ENCODE results near the gene ATP5F1C.

ATP5F1C gene

DNA sequence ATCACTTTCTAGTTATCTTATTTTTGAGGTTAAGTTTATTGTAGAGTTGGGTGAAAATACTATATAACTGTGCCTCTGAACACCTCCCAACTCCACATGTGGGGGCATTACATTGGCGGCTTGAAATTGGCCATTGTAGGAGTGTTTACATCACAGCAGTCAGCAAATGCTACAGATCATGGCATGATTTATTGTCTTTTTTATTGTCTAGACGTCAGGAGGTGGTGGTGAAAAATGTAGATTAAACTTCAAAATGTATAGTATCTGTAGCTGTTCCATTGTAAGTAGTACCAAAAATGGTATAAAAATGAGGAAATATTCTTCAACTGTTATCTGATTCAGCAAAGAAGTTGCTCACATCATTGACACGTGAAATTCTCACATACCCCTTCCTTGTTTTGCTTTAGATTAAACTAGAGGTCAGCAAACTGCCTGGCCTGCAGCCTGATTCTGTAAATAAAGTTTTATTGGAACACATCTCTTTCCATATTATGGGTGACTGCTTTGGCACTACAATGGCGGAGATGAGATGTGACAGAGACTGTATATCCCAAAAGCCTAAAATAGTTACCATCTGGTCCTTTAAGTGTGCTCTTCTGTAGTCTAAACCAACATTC, 65.4 kb downstream of the ATP5F1C start:
- no peak for DNase-seq

DNA sequence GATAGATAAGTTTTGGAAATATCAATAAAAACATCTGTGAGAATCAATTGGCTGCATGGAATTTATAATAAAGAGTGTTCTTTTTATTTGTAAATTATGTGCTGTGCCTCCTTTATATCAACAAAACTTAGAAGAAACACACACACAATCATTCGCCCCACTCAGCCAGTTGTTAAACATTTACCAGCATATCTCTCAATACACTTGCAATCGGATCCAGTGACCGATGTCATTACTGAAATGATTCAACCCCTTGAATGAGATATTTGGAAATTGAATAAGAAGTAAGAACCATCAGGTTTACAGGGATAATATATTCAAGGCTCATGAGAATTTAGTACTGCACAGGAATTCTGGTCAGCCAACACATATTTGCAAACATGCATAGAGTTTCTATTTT, 65.9 kb downstream of the ATP5F1C start:
- no peak for DNase-seq

- no peak for DNase-seq
These were observed 67.2 kb downstream of the ATP5F1C start for GRCh38 chr10:7855205-7855604.

DNA sequence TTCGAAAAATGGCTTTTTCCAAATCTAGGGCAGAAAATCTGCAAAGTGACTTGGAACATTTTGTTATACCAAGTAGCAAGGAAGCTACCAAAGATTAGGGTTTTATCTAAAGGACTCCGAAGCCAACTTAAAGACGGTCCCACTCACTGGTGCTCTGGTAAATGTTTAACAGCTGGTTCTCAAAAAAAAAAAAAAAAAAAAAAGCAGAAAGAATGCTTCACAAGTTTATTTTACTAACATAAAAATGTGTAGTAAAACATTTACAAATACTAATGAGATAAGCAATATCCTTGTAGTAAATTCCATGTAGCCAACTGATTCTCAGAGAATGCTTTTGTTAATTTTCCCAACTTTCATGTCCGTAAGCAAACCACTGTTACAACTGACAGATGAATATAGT, 68.7 kb downstream of the ATP5F1C start:
- no peak for DNase-seq

- no peak for DNase-seq
These were observed 69.3 kb downstream of the ATP5F1C start for GRCh38 chr10:7857262-7857661.

All from NCI-H1417 (cell line).